ENCODE data around the gene IQUB. TPM values are rescaled to one million over a fixed set of nuclear protein-coding genes. Genes with fewer than 3 reads are reported as not detected.
"Not testable (repeated sequence)": the region's sequence is repeated elsewhere in the genome, so short reads cannot be mapped to it uniquely, and the experiment has no call there.

Gene IQUB
- total RNA-seq, 1 donor from 2014 or later, result 0.63 TPM

GRCh38 chr7:123410273-123410904, 124.0 kb downstream of the IQUB start:
- no peak for TF ChIP-seq CTCF (IDR thresholded peaks at IDR 0.05; ENCODE audit: insufficient read depth, low read length, poor library complexity, severe bottlenecking)

GRCh38 chr7:123407951-123408350, 126.4 kb downstream of the IQUB start:
- not testable (repeated sequence) for H3K4me3 ChIP-seq (ENCODE audit: low read depth, low read length); H3K36me3 ChIP-seq (ENCODE audit: control insufficient read depth, insufficient read depth, low read length); H3K27me3 ChIP-seq (ENCODE audit: control insufficient read depth, insufficient read depth, low read length); DNase-seq (ENCODE audit: low read depth)

More at GRCh38 chr7:123410273-123410904, 124.0 kb downstream of the IQUB start:
- DNase-seq (ENCODE audit: low read depth), result peak; percentile 66
- Histone ChIP-seq H3K27me3 (ENCODE audit: control insufficient read depth, insufficient read depth, low read length) (no peaks in the 10 kb centered on the region), H3K4me3 (ENCODE audit: low read depth, low read length) (no peak overlapping the region), H3K36me3 (ENCODE audit: control insufficient read depth, insufficient read depth, low read length) (no peaks in the 10 kb centered on the region)

Other genes with a start within 250 kb of the IQUB start
- gene NDUFA5, start 23.2 kb upstream of the IQUB start, total RNA-seq, result 31.6 and 42.2 TPM in 2 replicates
- not detected in 2 replicates for gene ASB15, start 67.2 kb upstream of the IQUB start, total RNA-seq
- not detected in 2 replicates for gene LMOD2, start 121.3 kb upstream of the IQUB start, total RNA-seq
- 31.6 and 41.6 TPM in 2 replicates for gene WASL, start 214.4 kb upstream of the IQUB start, total RNA-seq